ENCODE measurements around the gene ADGRG3.
"Not testable (repeated sequence)": the region's sequence is repeated elsewhere in the genome, so short reads cannot be mapped to it uniquely, and the experiment has no call there.

Gene ADGRG3

GRCh38 chr16:57729182-57729484, 61.0 kb downstream of the ADGRG3 start:
- no peak for TF ChIP-seq CTCF (IDR thresholded peaks at IDR 0.05; ENCODE audit: extremely low read depth, insufficient read depth, missing control alignments)
- DNase-seq (ENCODE audit: low spot score) = no peak
- in situ Hi-C loops (cut with MboI; ENCODE audit: low pct_unique_long_range_greater_than_20kb, low sequenced_read_pairs, unreplicated experiment) = no loop called here

DNA sequence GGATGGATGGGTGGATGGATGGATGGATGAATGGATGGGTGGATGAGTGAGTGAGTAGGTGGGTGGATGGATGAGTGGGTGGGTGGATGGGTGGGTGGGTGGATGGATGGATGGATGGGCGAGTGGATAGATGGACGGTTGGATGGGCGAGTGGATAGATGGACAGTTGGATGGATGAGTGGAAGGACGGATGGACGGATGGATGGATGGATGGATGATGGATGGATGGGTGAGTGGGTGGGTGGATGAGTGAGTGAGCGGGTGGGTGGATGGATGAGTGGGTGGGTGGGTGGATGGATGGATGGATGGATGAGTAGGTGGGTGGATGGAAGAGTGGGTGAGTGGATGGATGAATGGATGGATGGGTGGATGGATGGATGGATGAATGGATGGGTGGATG, 61.7 kb downstream of the ADGRG3 start:
- in situ Hi-C loops (cut with MboI; ENCODE audit: low pct_unique_long_range_greater_than_20kb, low sequenced_read_pairs, unreplicated experiment); DNase-seq (ENCODE audit: low spot score): not testable (repeated sequence)

GRCh38 chr16:57730771-57731730, 62.9 kb downstream of the ADGRG3 start:
- no peak for DNase-seq (ENCODE audit: low spot score)
- in situ Hi-C loops (cut with MboI; ENCODE audit: low pct_unique_long_range_greater_than_20kb, low sequenced_read_pairs, unreplicated experiment) = no loop called here
- no peak for TF ChIP-seq CTCF (IDR thresholded peaks at IDR 0.05; ENCODE audit: extremely low read depth, insufficient read depth, missing control alignments)

GRCh38 chr16:57732037-57732436, 63.9 kb downstream of the ADGRG3 start:
- no peak for DNase-seq (ENCODE audit: low spot score)
- in situ Hi-C loops (cut with MboI; ENCODE audit: low pct_unique_long_range_greater_than_20kb, low sequenced_read_pairs, unreplicated experiment) = no loop called here
- no peak for TF ChIP-seq CTCF (IDR thresholded peaks at IDR 0.05; ENCODE audit: extremely low read depth, insufficient read depth, missing control alignments)

GRCh38 chr16:57732714-57733113, 64.6 kb downstream of the ADGRG3 start:
- DNase-seq (ENCODE audit: low spot score) = no peak
- in situ Hi-C loops (cut with MboI; ENCODE audit: low pct_unique_long_range_greater_than_20kb, low sequenced_read_pairs, unreplicated experiment) = no loop called here
- TF ChIP-seq CTCF (IDR thresholded peaks at IDR 0.05; ENCODE audit: extremely low read depth, insufficient read depth, missing control alignments) = no peak

GRCh38 chr16:57734308-57734924, 66.3 kb downstream of the ADGRG3 start:
- in situ Hi-C loops (cut with MboI; ENCODE audit: low pct_unique_long_range_greater_than_20kb, low sequenced_read_pairs, unreplicated experiment) = no loop called here
- no peak for DNase-seq (ENCODE audit: low spot score)
- TF ChIP-seq CTCF (IDR thresholded peaks at IDR 0.05; ENCODE audit: extremely low read depth, insufficient read depth, missing control alignments) = no peak
